Astrocyte (in vitro differentiated cells and primary cell): ENCODE measurements around the gene PRKG1. TPM values are rescaled to one million over a fixed set of nuclear protein-coding genes. Genes with fewer than 3 reads are reported as not detected.
A peak's percentile ranks its signal among the peaks of the same experiment; 100 is the strongest.

Source experiments
- DNase-seq: peaks from one replicate; pipeline ENCODE4 v3.0.0-alpha.2; 2010; ENCODE audit warnings: low read depth
- FAIRE-seq: peaks from 2 replicates; lab custom pipeline; 2011; peaks lifted over from hg19 to GRCh38; lab: Jason Lieb, UNC
- H2AFZ ChIP-seq: 2 replicates; pipeline ENCODE4 v1.6.0; 2012; ENCODE audit warnings: low read depth, low read length, inconsistent platforms
- H3K27ac ChIP-seq: 2 replicates; pipeline ENCODE4 v1.5.1; 2011; ENCODE audit warnings: low read depth, low read length, inconsistent platforms
- H3K27me3 ChIP-seq: 2 replicates; pipeline ENCODE4 v1.6.0; 2011; ENCODE audit warnings: low read length, inconsistent platforms; ENCODE audit not compliant: insufficient read depth
- H3K36me3 ChIP-seq: 2 replicates; pipeline ENCODE4 v1.5.1; 2011; ENCODE audit warnings: low read length, inconsistent platforms; ENCODE audit not compliant: insufficient read depth
- H3K4me1 ChIP-seq: 2 replicates; pipeline ENCODE4 v1.5.1; 2011; ENCODE audit warnings: low read length, inconsistent platforms; ENCODE audit not compliant: insufficient read depth
- H3K4me2 ChIP-seq: 2 replicates; pipeline ENCODE4 v1.6.0; 2012; ENCODE audit warnings: low read length, inconsistent platforms
- H3K4me3 ChIP-seq: 2 replicates; pipeline ENCODE4 v1.5.1; 2011; ENCODE audit warnings: low read depth, mild to moderate bottlenecking, low read length, inconsistent platforms; ENCODE audit not compliant: insufficient read depth
- H3K79me2 ChIP-seq: 2 replicates; pipeline ENCODE4 v1.6.0; 2012; ENCODE audit warnings: mild to moderate bottlenecking, low read length, inconsistent platforms; ENCODE audit not compliant: insufficient read depth
- H3K9ac ChIP-seq: 2 replicates; pipeline ENCODE4 v1.6.0; 2012; ENCODE audit warnings: mild to moderate bottlenecking, low read length, inconsistent platforms
- H3K9me3 ChIP-seq: 2 replicates; pipeline ENCODE4 v1.5.1; 2012; ENCODE audit warnings: low read depth, mild to moderate bottlenecking, low read length, inconsistent platforms; ENCODE audit not compliant: insufficient read depth
- H4K20me1 ChIP-seq: 2 replicates; pipeline ENCODE4 v1.6.0; 2012; ENCODE audit warnings: low read length, inconsistent platforms; ENCODE audit not compliant: insufficient read depth
- H3K27ac Mint-ChIP-seq: one replicate; pipeline ENCODE4 v1.8.0; 2021; ENCODE audit warnings: mild to moderate bottlenecking, mixed read lengths; ENCODE audit not compliant: unreplicated experiment
- H3K27me3 Mint-ChIP-seq: one replicate; pipeline ENCODE4 v1.8.0; 2021; ENCODE audit warnings: low read depth, mixed read lengths; ENCODE audit not compliant: unreplicated experiment
- H3K36me3 Mint-ChIP-seq: one replicate; pipeline ENCODE4 v1.8.0; 2021; ENCODE audit warnings: low read depth, mixed read lengths; ENCODE audit not compliant: unreplicated experiment
- H3K4me1 Mint-ChIP-seq: one replicate; pipeline ENCODE4 v1.8.0; 2021; ENCODE audit warnings: low read depth, mixed read lengths; ENCODE audit not compliant: unreplicated experiment
- H3K4me3 Mint-ChIP-seq: one replicate; pipeline ENCODE4 v1.8.0; 2021; ENCODE audit warnings: mild to moderate bottlenecking, moderate library complexity, mixed read lengths; ENCODE audit not compliant: unreplicated experiment
- H3K9me3 Mint-ChIP-seq: one replicate; pipeline ENCODE4 v1.8.0; 2021; ENCODE audit warnings: mild to moderate bottlenecking, mixed read lengths; ENCODE audit not compliant: unreplicated experiment
- EZH2 ChIP-seq: IDR thresholded peaks from 2 replicates; pipeline ENCODE4 v1.6.1; 2012; ENCODE audit warnings: mild to moderate bottlenecking, low read length, inconsistent platforms; ENCODE audit not compliant: insufficient read depth
- microRNA-seq: library from miRNA; unstranded; fragments of <30 nt; microRNA quantifications from one replicate; pipeline ENCODE4 v1.2.0, GENCODE V29; 2020
- total RNA-seq: library from RNA; stranded (reverse); gene quantifications from 2 replicates; pipeline ENCODE4 v1.2.1, GENCODE V29; 2021
- TF ChIP-seq, protein P1 (sequence below): IDR thresholded peaks from 2 replicates; pipeline ENCODE4 v1.5.1; 2011; ENCODE audit warnings: low read depth, mild to moderate bottlenecking, inconsistent platforms, low read length, moderate library complexity; ENCODE audit not compliant: insufficient read depth

The PRKG1 gene
- total RNA-seq, 1 donor from 2014 or later, result 3.1 TPM

DNA sequence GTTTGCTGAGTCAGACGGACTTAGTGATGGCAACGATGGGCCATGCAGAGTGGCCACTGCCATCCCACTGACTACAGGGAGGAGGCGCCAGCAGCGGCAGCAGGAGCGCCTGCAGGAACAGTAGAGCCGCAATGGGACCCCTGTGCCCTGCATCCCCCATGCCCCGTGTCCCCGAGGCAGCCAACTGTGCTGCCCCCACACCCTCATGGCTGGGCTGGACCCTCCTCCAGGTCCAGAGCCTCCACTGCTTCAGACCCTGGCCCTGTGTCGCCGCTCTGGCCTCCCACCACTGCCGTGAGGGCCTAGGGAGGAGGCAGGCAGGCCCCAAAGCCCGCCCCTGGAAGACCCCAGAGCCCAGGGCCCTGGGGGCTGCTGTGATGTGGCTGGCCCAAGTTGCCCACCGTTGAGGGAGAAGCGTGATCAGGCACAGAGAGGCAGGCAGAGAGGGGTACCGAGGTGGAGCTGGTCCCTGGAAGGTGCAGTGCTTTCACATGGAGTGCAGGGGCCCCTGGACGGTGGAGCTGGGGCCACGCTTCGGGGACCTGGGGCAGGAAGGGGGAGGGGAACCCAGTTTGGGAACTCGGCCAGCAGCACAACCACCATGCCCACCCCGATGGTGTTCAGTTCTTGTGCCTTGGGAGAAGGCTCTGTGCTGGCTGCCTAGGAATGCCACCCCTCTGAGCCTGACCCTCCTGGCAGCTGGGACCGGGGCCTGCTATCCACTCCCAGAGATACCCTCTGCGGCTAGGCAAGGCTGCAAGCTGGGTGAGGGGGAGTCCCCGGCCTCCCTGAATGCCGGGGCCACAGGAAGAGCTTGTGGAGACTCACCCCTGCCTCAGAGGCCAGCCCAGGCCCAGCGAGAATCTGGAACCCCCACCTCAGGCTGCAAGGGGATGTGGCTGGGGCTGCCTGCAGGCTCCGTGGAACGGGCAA, 1272.4 kb downstream of the PRKG1 start:
- no peaks in the 10 kb centered on the region for H3K36me3 Mint-ChIP-seq
- Histone ChIP-seq H3K79me2 (no peaks in the 10 kb centered on the region), H3K36me3 (no peaks in the 10 kb centered on the region), H4K20me1 (no peaks in the 10 kb centered on the region), H3K4me3 (no peak overlapping the region), H3K4me2 (no peak overlapping the region), H3K9me3 (no peaks in the 10 kb centered on the region), H3K4me1 (no peaks in the 10 kb centered on the region), H2AFZ (no peak overlapping the region), H3K27me3 (no peaks in the 10 kb centered on the region), H3K27ac (no peak overlapping the region), H3K9ac (no peak overlapping the region)
- H3K27me3 Mint-ChIP-seq, result no peaks in the 10 kb centered on the region
- FAIRE-seq (no peak), DNase-seq (no peak)
- no peaks in the 10 kb centered on the region for H3K9me3 Mint-ChIP-seq
- no peak overlapping the region for H3K27ac Mint-ChIP-seq
- no peaks in the 10 kb centered on the region for H3K4me1 Mint-ChIP-seq
- H3K4me3 Mint-ChIP-seq, result no peak overlapping the region
- no peak for TF ChIP-seq EZH2

DNA sequence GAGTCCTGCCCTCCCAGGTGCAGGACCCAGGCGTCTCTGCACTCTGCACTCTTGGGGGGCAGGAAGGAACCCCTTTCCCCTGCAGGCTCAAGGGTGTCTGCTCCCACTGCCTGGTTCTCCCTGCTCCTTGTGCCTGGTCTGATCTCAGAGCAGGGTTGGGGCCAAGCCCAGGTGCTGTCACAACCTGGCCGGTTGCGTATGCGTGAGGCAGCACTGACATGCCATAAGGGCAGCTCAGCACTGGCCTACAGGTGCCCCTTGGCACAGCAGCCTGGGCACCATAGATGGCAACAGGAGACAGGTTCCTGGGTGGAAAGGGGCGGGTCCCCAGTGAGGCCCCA, 1273.0 kb downstream of the PRKG1 start:
- no peak overlapping the region for H3K4me3 Mint-ChIP-seq
- no peaks in the 10 kb centered on the region for H4K20me1 ChIP-seq
- no peaks in the 10 kb centered on the region for H3K4me1 Mint-ChIP-seq

More for the DNA sequence above, 1273.0 kb downstream of the PRKG1 start:
- H3K9me3 ChIP-seq, result no peaks in the 10 kb centered on the region
- H3K4me1 ChIP-seq, result no peaks in the 10 kb centered on the region
- H3K27me3 ChIP-seq, result no peaks in the 10 kb centered on the region
- Mint-ChIP-seq H3K27me3 (no peaks in the 10 kb centered on the region), H3K27ac (no peak overlapping the region), H3K36me3 (no peaks in the 10 kb centered on the region), H3K9me3 (no peaks in the 10 kb centered on the region)
- H3K27ac ChIP-seq, result no peak overlapping the region
- H3K79me2 ChIP-seq, result no peaks in the 10 kb centered on the region
- no peak overlapping the region for H3K4me2 ChIP-seq
- H3K36me3 ChIP-seq, result no peaks in the 10 kb centered on the region
- no peak for TF ChIP-seq EZH2
- TF ChIP-seq, protein P1, sequence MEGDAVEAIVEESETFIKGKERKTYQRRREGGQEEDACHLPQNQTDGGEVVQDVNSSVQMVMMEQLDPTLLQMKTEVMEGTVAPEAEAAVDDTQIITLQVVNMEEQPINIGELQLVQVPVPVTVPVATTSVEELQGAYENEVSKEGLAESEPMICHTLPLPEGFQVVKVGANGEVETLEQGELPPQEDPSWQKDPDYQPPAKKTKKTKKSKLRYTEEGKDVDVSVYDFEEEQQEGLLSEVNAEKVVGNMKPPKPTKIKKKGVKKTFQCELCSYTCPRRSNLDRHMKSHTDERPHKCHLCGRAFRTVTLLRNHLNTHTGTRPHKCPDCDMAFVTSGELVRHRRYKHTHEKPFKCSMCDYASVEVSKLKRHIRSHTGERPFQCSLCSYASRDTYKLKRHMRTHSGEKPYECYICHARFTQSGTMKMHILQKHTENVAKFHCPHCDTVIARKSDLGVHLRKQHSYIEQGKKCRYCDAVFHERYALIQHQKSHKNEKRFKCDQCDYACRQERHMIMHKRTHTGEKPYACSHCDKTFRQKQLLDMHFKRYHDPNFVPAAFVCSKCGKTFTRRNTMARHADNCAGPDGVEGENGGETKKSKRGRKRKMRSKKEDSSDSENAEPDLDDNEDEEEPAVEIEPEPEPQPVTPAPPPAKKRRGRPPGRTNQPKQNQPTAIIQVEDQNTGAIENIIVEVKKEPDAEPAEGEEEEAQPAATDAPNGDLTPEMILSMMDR, result no peak
- no peak overlapping the region for H3K4me3 ChIP-seq
- H3K9ac ChIP-seq, result no peak overlapping the region
- no peak overlapping the region for H2AFZ ChIP-seq
- FAIRE-seq (no peak), DNase-seq (no peak)

Small RNA genes lying within 50 kb of the gene (microRNA-seq; reads per million reads assigned to microRNA genes)
- 3.8 reads per million, percentile 14 among the genes with 10 or more reads in this experiment for gene MIR605

Other genes starting within 250 kb of the PRKG1 start
- not detected in 2 replicates for gene A1CF, start 188.9 kb upstream of the PRKG1 start, total RNA-seq